Activated T-helper 1 cell treated with anti-CD3 and anti-CD28 coated beads, Interleukin-12 subunit alpha, Interleukin-12 subunit beta, Interleukin-2, Interleukin-4 antibody, amounts not matched to agents 30 ng/mL and 10 ng/mL and 1 ng/mL, durations not matched to agents 14 hours and 24 hours and 36 hours (primary cell): ENCODE measurements around the gene TBC1D5. TPM values are rescaled to one million over a fixed set of nuclear protein-coding genes. Genes with fewer than 3 reads are reported as not detected.

Experiments
- DNase-seq: peaks from one replicate; pipeline ENCODE4 v3.0.0; 2021; ENCODE audit warnings: low spot score
- H3K27ac Mint-ChIP-seq: one replicate; pipeline ENCODE4 v1.8.0; 2021; ENCODE audit warnings: mild to moderate bottlenecking, mixed read lengths
- H3K27me3 Mint-ChIP-seq: one replicate; pipeline ENCODE4 v1.8.0; 2022; ENCODE audit warnings: mild to moderate bottlenecking, moderate library complexity, mixed read lengths; ENCODE audit not compliant: insufficient read depth
- H3K36me3 Mint-ChIP-seq: one replicate; pipeline ENCODE4 v1.8.0; 2021; ENCODE audit warnings: low read depth, mixed read lengths
- H3K4me1 Mint-ChIP-seq: one replicate; pipeline ENCODE4 v1.8.0; 2021; ENCODE audit warnings: low read depth, mixed read lengths
- H3K4me3 Mint-ChIP-seq: one replicate; pipeline ENCODE4 v1.8.0; 2021; ENCODE audit warnings: mild to moderate bottlenecking, moderate library complexity, mixed read lengths
- H3K9me3 Mint-ChIP-seq: one replicate; pipeline ENCODE4 v1.8.0; 2021; ENCODE audit warnings: mixed read lengths
- intact Hi-C: fragments of 100-400 bp; cut with micrococcal nuclease; formaldehyde crosslinking; loops from one replicate; pipeline ENCODE4 v1.15.1; 2024
- total RNA-seq: library from RNA; stranded (reverse); gene quantifications from 2 replicates; pipeline ENCODE4 v1.2.3, GENCODE V29; 2022

The TBC1D5 gene
- total RNA-seq, 1 donor from 2014 or later: 31.4 TPM

DNA sequence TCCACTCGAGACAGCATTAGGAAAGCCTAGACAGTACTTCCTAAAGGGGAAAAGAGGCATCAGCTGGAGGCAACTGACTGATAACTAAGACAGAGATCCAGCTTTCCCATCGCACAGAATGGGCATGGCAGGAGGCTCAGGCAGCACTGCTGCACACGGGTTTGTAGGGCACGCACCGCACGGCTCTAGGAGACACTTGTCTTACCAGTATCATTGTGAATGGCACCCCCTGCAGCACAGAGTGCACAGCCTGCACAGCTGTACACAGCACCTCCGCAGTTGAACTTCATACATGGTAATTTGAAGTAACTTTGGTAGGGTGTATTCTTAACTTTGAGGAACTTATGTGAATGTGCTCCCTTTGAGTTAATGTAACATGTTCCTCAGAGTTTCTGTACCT lies 576.1 kb downstream of the TBC1D5 start:
- H3K27me3 Mint-ChIP-seq: peaks cover 5% of the 10 kb centered on the region
- peaks cover 21% of the 10 kb centered on the region for H3K36me3 Mint-ChIP-seq
- no peak overlapping the region for H3K4me3 Mint-ChIP-seq
- H3K9me3 Mint-ChIP-seq: no peaks in the 10 kb centered on the region
- intact Hi-C loops: no loop called here
- H3K27ac Mint-ChIP-seq: no peak overlapping the region
- H3K4me1 Mint-ChIP-seq: no peaks in the 10 kb centered on the region
- no peak for DNase-seq

DNA sequence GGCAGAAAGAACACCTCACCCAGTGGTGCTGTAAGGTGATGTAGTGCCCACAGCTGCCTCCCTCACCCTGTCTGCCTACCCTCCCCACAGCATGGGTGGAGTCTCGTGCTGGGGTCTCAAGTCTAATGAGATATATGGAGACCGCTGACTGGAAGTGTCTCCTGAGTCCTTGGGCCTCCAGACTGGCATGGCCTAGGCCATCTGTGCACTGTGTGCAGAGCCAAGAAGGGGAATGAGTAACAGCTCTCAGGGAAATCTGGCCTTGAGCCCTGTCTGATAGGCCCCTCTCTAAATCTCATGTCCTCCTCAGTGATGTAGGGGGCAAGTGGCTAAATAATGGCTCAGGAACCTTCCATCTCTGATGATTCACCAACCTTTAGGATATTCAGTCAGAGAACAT lies 580.3 kb downstream of the TBC1D5 start:
- H3K27ac Mint-ChIP-seq: no peak overlapping the region
- peaks cover 14% of the 10 kb centered on the region for H3K4me1 Mint-ChIP-seq
- no peak overlapping the region for H3K4me3 Mint-ChIP-seq
- H3K36me3 Mint-ChIP-seq: peaks cover 26% of the 10 kb centered on the region
- no peak for DNase-seq
- intact Hi-C loops: no loop called here
- no peaks in the 10 kb centered on the region for H3K9me3 Mint-ChIP-seq
- H3K27me3 Mint-ChIP-seq: no peaks in the 10 kb centered on the region

GRCh38 chr3:17160597-17160996 lies 581.8 kb downstream of the TBC1D5 start:
- no peak overlapping the region for H3K27ac Mint-ChIP-seq
- intact Hi-C loops: no loop called here

GRCh38 chr3:17158941-17159682 lies 583.3 kb downstream of the TBC1D5 start:
- peaks cover 14% of the 10 kb centered on the region for H3K4me1 Mint-ChIP-seq
- no peak for DNase-seq
- peaks cover 26% of the 10 kb centered on the region for H3K36me3 Mint-ChIP-seq
- intact Hi-C loops: loop anchor here (10.0 kb wide), 2 partner anchors 616 to 874 kb away; no protein-coding TSS in a partner anchor
- H3K9me3 Mint-ChIP-seq: no peaks in the 10 kb centered on the region
- H3K4me3 Mint-ChIP-seq: no peak overlapping the region
- H3K27me3 Mint-ChIP-seq: no peaks in the 10 kb centered on the region
- no peak overlapping the region for H3K27ac Mint-ChIP-seq

More at GRCh38 chr3:17160597-17160996, 581.8 kb downstream of the TBC1D5 start:
- peaks cover 22% of the 10 kb centered on the region for H3K36me3 Mint-ChIP-seq
- H3K4me1 Mint-ChIP-seq: peaks cover 14% of the 10 kb centered on the region
- H3K4me3 Mint-ChIP-seq: no peak overlapping the region
- no peak for DNase-seq
- no peaks in the 10 kb centered on the region for H3K9me3 Mint-ChIP-seq
- H3K27me3 Mint-ChIP-seq: no peaks in the 10 kb centered on the region

DNA sequence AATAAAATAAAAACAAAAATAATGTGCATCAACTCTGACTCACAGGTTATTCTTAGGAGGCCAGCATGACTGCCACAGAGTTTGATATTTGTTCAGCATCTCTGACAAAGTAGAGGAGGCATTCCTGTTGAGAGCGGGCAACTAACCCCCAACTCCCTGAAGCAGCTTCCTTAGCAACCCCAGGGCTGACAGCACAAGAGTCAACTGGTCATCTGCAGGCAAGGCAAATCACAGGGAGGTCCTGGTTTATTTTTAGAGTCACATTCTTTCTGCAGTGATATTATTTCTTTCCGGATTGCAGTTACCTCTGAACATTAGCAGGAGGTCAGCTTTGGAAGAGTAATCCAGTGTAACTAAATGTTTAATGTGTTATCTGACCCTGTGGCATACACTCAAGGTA lies 584.7 kb downstream of the TBC1D5 start:
- no peak for DNase-seq

GRCh38 chr3:17156864-17157263 lies 585.6 kb downstream of the TBC1D5 start:
- Mint-ChIP-seq H3K36me3 (peaks cover 30% of the 10 kb centered on the region), H3K4me3 (no peak overlapping the region), H3K27ac (no peak overlapping the region), H3K4me1 (peaks cover 27% of the 10 kb centered on the region), H3K27me3 (no peaks in the 10 kb centered on the region), H3K9me3 (peaks cover 9% of the 10 kb centered on the region)
- intact Hi-C loops: loop anchor here (10.0 kb wide), 2 partner anchors 618 to 872 kb away; no protein-coding TSS in a partner anchor
- no peak for DNase-seq

More for the DNA sequence above, 584.7 kb downstream of the TBC1D5 start:
- no peaks in the 10 kb centered on the region for H3K27me3 Mint-ChIP-seq
- H3K36me3 Mint-ChIP-seq: peaks cover 33% of the 10 kb centered on the region
- H3K4me1 Mint-ChIP-seq: peaks cover 18% of the 10 kb centered on the region
- H3K9me3 Mint-ChIP-seq: peaks cover 7% of the 10 kb centered on the region
- intact Hi-C loops: loop anchor here (10.0 kb wide), 2 partner anchors 617 to 873 kb away; no protein-coding TSS in a partner anchor
- H3K4me3 Mint-ChIP-seq: no peak overlapping the region
- H3K27ac Mint-ChIP-seq: no peak overlapping the region

- Mint-ChIP-seq H3K4me1 (peaks cover 34% of the 10 kb centered on the region), H3K27me3 (no peaks in the 10 kb centered on the region), H3K4me3 (no peak overlapping the region), H3K36me3 (peaks cover 36% of the 10 kb centered on the region), H3K9me3 (peaks cover 9% of the 10 kb centered on the region), H3K27ac (no peak overlapping the region)
- intact Hi-C loops: loop anchor here (10.0 kb wide), 2 partner anchors 619 to 871 kb away; no protein-coding TSS in a partner anchor
- DNase-seq: no peak
Observed at GRCh38 chr3:17155951-17156350, 586.5 kb downstream of the TBC1D5 start.

GRCh38 chr3:17154941-17155340 lies 587.5 kb downstream of the TBC1D5 start:
- peaks cover 16% of the 10 kb centered on the region for H3K9me3 Mint-ChIP-seq
- intact Hi-C loops: loop anchor here (5.0 to 10.0 kb wide), 4 partner anchors 253 to 870 kb away; no protein-coding TSS in a partner anchor
- H3K27ac Mint-ChIP-seq: no peak overlapping the region
- no peak overlapping the region for H3K4me3 Mint-ChIP-seq
- H3K36me3 Mint-ChIP-seq: peaks cover 38% of the 10 kb centered on the region
- no peaks in the 10 kb centered on the region for H3K27me3 Mint-ChIP-seq
- DNase-seq: no peak
- peaks cover 38% of the 10 kb centered on the region for H3K4me1 Mint-ChIP-seq

DNA sequence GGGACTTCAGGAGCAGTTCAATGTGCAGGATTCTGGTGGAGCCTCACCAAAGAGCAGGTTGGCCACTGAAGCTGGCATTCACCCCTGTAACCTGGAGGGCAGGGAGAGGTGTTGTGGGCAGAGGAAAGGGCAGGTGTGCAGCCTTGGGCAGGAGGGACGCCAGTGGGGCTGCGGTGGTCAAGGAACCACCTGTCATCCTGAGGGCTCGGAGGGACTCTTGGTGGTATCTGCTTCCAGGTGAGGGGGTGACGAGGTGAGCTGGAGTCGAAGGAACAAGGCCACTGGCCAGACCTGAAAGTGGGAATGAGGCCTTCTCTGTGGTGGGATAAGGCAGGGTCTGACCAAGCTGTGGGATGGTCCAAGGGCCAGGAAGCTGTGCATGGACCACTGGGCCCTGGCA lies 588.2 kb downstream of the TBC1D5 start:
- peaks cover 16% of the 10 kb centered on the region for H3K9me3 Mint-ChIP-seq
- peaks cover 35% of the 10 kb centered on the region for H3K36me3 Mint-ChIP-seq

DNA sequence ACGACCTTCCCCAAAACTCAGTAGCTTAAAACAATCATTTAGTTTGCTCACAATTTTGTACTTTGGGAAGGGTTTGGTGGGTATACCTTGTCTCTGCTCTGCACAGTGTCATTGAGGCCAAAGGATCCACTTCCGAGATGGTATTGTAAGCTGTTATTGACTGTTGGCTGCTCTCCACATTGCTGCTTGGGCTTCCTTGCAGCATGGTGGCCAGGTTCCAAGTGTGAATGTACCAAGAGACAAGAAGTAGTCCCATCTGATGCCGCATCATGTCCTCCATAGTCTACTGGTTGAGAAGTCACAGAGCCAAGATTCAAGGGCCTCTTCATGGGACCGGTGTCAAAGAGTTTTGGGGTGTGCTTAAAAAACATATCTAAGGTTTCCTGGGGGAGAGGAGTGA lies 589.2 kb downstream of the TBC1D5 start:
- Mint-ChIP-seq H3K27ac (no peak overlapping the region), H3K9me3 (peaks cover 16% of the 10 kb centered on the region), H3K36me3 (peaks cover 33% of the 10 kb centered on the region), H3K4me3 (no peak overlapping the region), H3K27me3 (peaks cover 4% of the 10 kb centered on the region), H3K4me1 (peaks cover 38% of the 10 kb centered on the region)
- intact Hi-C loops: loop anchor here (5.0 to 10.0 kb wide), 4 partner anchors 251 to 868 kb away; no protein-coding TSS in a partner anchor
- no peak for DNase-seq

More for the DNA sequence above, 588.2 kb downstream of the TBC1D5 start:
- H3K4me3 Mint-ChIP-seq: no peak overlapping the region
- H3K4me1 Mint-ChIP-seq: peaks cover 35% of the 10 kb centered on the region
- no peak for DNase-seq
- H3K27me3 Mint-ChIP-seq: no peaks in the 10 kb centered on the region
- H3K27ac Mint-ChIP-seq: no peak overlapping the region
- intact Hi-C loops: loop anchor here (5.0 to 10.0 kb wide), 4 partner anchors 252 to 869 kb away; no protein-coding TSS in a partner anchor

GRCh38 chr3:17151598-17152373 lies 590.6 kb downstream of the TBC1D5 start:
- peak; percentile 89 for DNase-seq
- H3K27ac Mint-ChIP-seq: peak overlapping the region; percentile 85
- H3K36me3 Mint-ChIP-seq: peaks cover 33% of the 10 kb centered on the region
- H3K27me3 Mint-ChIP-seq: peaks cover 4% of the 10 kb centered on the region
- H3K9me3 Mint-ChIP-seq: peaks cover 16% of the 10 kb centered on the region
- peaks cover 45% of the 10 kb centered on the region for H3K4me1 Mint-ChIP-seq
- peak overlapping the region; percentile 60 for H3K4me3 Mint-ChIP-seq
- intact Hi-C loops: loop anchor here (1.0 to 10.0 kb wide), 15 partner anchors 31 to 867 kb away; no protein-coding TSS in a partner anchor

DNA sequence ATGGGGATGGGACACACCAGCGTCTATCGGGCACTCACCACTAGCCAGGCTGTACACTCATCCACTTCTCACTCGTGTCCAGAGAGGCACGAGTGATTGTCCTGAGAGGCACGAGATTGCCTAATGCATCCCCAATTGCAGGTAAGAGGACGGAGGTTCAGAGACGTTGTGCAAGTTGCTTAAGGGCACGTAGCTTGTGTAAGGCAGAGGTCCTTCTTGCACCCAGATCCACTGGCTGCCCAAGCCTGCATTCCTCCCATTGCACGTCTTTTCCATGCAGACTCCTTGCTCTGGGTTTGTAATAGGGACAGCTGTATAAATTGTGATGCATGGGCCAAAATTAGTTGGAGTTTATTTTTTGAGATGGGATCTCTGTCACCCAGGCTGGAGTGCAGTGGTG lies 593.4 kb downstream of the TBC1D5 start:
- Mint-ChIP-seq H3K4me1 (peaks cover 70% of the 10 kb centered on the region), H3K27ac (no peak overlapping the region)

GRCh38 chr3:17144665-17144993 lies 597.8 kb downstream of the TBC1D5 start:
- peaks cover 13% of the 10 kb centered on the region for H3K36me3 Mint-ChIP-seq
- H3K27me3 Mint-ChIP-seq: peaks cover 7% of the 10 kb centered on the region
- intact Hi-C loops: no loop called here
- no peaks in the 10 kb centered on the region for H3K9me3 Mint-ChIP-seq
- H3K4me1 Mint-ChIP-seq: peaks cover 53% of the 10 kb centered on the region
- peak overlapping the region; percentile 69 for H3K27ac Mint-ChIP-seq
- no peak for DNase-seq
- no peak overlapping the region for H3K4me3 Mint-ChIP-seq

More for the DNA sequence above, 593.4 kb downstream of the TBC1D5 start:
- Mint-ChIP-seq H3K4me3 (no peak overlapping the region), H3K36me3 (peaks cover 28% of the 10 kb centered on the region), H3K27me3 (peaks cover 4% of the 10 kb centered on the region), H3K9me3 (peaks cover 16% of the 10 kb centered on the region)
- intact Hi-C loops: no loop called here
- no peak for DNase-seq
